GM21717 (cell line): Measurements from ENCODE around the gene SETD9.

Source experiments
- ATAC-seq: cut with Tn5 transposase; IDR thresholded peaks from one replicate; pipeline ENCODE4 v1.9.1; 2021; ENCODE audit warnings: mild to moderate bottlenecking, moderate library complexity; ENCODE audit not compliant: unreplicated experiment

Gene SETD9

DNA sequence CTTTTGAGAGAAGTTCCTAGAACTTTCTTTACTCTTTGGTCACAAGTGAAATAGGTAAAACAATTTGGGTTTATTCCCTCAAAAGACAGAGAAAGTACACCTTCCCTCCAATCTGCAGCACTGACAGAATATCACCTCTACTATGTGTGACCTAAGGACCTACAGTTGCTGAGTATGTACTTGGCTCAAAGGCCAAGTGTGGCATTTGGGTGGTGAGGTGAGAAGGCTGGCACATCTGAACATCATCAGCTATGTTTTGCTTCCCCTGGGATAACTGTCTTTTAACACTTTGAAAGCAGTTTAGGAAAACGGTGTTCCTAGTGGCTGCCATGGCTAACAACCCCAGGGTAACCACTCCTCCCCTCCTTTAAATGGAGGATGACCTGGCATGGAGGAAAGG lies 24.9 kb downstream of the SETD9 start:
- ATAC-seq: no peak

- ATAC-seq: no peak
Observed at GRCh38 chr5:56938858-56939257, 29.5 kb downstream of the SETD9 start.

- no peak for ATAC-seq
Observed at GRCh38 chr5:56941981-56942380, 32.6 kb downstream of the SETD9 start.

- no peak for ATAC-seq
Observed at GRCh38 chr5:56947052-56947451, 37.7 kb downstream of the SETD9 start.

DNA sequence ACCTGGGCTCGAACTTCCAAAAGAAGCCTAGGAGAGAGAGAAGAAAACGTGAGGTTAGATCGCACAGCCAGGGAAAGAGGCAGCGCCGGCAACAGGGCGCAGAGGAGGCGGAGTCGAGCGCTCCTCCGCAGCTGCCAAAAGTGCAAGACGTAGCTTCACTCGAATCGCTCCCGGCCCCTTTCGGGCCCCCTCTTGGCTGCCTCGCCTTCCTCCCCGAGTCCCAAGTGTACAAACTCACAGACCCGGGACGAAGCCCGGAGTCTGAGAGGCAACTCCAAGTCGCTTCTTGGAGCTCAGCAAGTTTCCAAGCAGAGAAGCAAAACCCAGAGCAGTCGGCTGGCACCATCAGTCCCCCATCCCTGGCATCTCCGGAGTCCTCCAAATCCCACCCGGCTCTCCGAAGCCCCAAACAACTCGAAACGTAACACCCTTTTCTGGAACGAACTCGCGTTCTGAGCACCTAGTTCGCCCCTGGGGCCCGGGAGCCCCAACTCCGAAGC lies 41.3 kb downstream of the SETD9 start:
- peak; percentile 61 for ATAC-seq

GRCh38 chr5:56951126-56951945 lies 41.9 kb downstream of the SETD9 start:
- peak; percentile 40 for ATAC-seq

DNA sequence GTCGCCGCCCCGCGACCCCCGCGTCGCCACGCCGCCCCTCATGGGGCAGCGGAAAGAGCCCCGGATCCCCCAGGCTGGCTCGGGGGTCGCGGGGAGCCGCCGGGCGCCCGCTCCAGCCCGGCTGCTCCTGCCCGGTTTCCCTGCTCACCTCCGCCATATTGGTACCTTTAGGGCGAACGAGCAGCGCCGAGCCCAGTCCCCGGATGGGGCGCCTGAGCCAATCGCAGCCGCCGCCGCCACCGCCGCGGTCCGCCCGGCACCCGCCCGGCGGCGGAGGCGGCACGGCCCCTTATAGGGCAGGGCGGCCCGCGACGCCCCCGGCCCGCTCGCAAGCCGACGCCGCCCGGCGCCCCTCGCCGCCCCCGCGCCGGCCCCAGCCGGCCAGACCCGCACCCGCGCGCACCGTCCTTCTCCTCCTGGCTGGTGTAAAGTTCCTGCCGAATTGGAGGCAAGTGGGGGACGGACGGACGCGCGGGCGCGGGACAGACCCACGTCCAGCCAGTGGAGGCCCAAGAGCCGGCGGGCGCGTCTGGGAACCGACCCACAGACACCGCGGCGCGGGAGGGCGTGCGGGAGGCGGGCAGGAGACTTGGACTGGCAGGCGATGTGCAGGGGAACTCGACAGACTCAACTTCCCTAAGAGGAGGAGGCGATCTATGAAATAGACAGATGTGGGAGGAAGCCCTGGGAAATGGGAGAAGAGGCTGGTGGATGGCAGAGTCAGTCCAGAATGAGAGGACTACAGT lies 42.7 kb downstream of the SETD9 start, which contains the start of gene MIER3:
TSS of gene MIER3 (minus strand) at position 178 of the 746 bp plus-strand sequence. CDS start at position 157, 21 bp downstream.
- peak; percentile 91 for ATAC-seq

GRCh38 chr5:56954262-56954661 lies 44.9 kb downstream of the SETD9 start:
- ATAC-seq: no peak

GRCh38 chr5:56958595-56958994 lies 49.2 kb downstream of the SETD9 start:
- no peak for ATAC-seq

DNA sequence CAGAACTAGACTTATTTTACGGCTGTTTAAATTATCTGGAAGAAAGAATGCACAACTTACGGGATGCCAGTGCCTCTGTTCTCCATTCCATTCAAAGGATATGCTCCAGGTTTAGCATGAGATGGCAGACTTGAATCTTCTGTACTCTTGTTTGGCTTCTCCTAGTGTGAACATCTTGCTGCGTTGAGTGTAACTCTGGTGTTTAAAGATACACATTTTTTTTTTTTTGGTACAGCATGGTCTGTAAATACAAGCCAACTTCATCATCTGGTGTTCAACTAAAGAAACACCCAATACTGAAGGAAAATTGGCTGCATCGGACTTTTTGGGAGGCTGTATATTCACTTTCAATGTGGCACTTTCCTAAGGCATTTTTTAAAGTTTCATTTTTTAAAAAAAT lies 49.9 kb downstream of the SETD9 start:
- no peak for ATAC-seq

DNA sequence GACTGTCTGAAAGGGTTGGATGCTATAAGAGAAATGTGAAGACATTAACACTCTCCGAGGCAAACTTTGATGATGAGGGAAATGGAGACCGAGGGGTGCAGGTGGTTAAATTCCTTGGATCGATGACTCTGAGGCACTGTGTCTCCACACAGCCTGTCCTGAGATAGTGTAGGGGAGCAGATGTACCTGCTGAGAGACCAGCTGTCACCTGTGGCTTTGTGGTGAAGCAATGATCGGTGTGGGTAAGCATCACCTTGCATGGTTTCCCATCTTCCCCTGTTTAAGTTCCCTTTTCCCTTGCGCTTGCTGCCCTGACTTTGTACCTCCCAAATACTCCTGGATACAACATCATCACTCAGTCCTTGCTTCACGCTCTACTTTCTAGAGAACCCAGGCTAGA lies 52.4 kb downstream of the SETD9 start:
- ATAC-seq: no peak

DNA sequence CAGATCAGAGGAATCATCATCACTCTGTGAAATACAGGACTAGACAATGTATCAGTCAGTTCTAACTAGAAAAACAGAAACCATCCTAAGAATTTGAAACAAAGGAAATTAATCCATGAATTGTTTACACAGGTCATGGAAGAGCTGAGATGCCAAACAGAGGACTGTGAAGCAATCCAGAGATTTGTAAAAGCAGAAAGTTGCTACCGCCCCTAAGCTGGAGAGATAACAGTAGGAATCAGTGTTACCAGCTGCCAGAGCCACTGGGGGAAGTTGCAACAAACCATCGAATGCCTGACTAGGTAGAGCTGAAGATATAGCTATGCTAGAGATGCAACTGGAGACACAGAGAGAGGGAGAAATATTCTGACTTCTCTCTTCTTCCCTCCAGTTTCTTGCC lies 52.9 kb downstream of the SETD9 start:
- no peak for ATAC-seq

GRCh38 chr5:56963246-56963645 lies 53.9 kb downstream of the SETD9 start:
- no peak for ATAC-seq

DNA sequence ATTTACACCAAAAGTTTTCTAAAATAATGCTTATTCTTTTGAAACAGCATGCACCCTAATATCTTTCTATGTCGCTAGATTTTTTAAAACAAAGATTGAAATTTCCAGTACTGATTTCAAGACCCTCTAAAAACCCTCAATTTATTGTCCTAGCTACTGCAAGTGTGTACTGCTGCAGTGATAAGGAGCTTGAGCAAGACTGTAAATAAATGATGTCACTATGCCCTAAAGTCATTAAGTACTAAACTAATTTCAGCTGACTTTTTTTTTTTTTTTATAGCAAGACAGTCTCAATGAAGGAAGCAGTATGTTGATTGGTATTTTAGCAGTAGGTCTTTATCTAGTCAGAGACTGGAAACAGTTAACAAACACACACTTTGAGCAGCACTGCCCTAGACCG lies 54.8 kb downstream of the SETD9 start:
- ATAC-seq: no peak
